Measurements from ENCODE around the gene GRWD1.
"Not testable (repeated sequence)": the region's sequence is repeated elsewhere in the genome, so short reads cannot be mapped to it uniquely, and the experiment has no call there.

The GRWD1 gene

GRCh38 chr19:48480558-48481500, 35.0 kb downstream of the GRWD1 start:
- peak; percentile 64 to 65 for DNase-seq

GRCh38 chr19:48481846-48482639, 36.3 kb downstream of the GRWD1 start:
- DNase-seq = no peak

DNA sequence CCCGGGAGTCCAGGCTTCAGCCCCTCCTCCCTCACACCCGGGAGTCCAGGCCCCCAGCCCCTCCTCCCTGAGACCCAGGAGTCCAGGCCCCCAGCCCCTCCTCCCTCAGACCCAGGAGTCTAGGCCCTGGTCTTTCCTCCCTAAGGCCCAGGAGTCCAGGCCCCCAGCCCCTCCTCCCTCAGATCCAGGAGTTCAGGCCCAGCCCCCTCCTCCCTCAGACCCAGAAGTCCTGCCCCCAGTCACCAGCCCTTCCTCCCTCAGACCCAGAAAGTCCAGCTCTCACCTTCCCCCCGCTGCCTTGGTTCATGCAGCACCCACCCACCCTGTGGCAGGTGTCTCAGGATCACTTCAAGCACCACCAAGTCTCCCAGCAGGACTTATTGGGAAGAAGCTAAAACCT, 37.5 kb downstream of the GRWD1 start:
- DNase-seq = no peak

GRCh38 chr19:48484247-48484893, 38.6 kb downstream of the GRWD1 start:
- no peak for DNase-seq

GRCh38 chr19:48484931-48485612, 39.3 kb downstream of the GRWD1 start:
- DNase-seq = no peak

GRCh38 chr19:48486706-48487105, 40.9 kb downstream of the GRWD1 start:
- DNase-seq = not testable (repeated sequence)

DNA sequence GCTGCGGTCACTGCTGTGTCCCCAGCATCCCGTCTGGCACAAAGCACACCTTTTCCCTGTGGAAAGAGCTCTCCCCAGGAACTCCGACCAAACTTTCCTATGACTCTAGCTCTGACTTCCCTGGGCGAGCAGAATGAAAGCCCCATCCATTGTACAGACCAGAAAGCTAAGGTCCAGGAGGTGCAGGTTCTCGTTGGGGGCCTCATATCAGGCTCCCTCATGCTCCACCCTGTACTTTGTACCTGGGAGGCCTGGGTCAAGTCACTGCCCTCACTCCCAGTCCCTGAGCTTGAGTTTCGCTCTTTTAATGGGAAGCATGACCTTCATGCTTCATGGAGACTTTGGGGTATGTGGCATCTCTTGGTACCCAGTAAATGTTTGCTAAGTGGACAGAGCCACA, 41.8 kb downstream of the GRWD1 start:
- DNase-seq = no peak

DNA sequence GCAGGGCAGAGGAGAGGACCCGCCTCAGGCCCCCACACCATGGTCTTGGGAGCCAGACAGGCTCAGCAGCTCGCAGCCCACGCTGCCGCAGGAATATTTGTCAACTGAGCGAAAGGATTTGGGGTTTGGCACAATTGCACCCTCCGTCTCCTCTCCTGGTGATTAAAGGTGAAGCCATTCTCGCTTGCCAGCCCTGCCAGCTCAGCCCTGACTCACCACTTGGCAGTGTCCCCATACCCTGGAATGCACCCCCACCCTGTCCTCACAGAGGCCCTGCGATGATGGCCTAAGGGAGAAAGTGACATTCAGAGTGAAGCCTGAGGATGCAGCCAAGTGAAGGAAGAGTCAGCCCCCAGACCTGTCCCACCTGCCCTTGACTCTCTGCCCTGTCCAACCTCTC, 42.2 kb downstream of the GRWD1 start:
- DNase-seq = no peak

DNA sequence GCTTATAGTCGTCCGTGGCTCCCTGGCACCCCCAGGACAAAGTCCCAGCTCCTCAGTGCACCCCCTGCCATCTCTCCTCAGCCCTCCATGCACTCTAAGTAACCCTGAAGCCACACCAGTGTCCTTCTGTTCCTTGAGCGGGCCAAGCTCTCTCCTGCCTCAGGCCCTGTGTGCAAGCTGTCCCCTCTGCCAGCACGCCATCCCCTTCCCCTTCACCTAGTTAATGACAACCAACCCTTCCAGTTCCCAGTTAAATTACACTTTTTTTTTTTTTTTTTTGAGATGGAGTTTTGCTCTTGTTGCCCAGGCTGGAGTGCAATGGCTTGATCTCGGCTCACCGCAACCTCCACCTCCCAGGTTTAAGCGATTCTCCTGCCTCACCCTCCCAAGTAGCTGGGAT, 42.7 kb downstream of the GRWD1 start:
- DNase-seq = not testable (repeated sequence)

DNA sequence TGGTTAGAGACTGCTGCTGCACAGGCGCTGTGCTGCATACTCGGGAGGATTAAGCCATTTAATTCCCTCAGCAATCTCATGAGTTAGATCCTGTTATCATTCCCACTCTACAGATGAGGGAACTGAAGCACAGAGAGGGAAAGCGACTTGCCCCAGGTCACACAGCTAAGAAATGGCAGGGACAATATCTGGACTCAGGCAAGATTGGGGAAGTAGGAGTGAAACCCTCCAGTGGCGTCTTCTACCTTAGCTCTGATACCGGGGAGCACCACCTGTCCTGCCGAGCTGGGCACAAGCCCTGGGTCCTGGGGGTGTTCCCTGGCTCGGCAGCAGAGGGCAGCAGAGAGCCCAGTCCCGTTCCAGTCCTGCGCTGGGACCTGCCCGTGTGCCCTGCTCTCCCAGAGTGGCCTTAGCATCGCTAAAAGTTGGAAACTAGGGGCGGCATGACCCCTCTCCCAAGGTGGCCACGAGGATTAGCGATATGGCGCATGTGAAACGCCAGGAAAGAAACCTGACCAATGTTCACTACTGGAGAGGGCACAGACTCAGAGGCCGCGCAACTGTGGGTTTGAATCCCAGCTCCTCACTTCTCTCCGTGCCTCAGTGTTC, 43.9 kb downstream of the GRWD1 start:
- DNase-seq = peak; percentile 90 to 91

DNA sequence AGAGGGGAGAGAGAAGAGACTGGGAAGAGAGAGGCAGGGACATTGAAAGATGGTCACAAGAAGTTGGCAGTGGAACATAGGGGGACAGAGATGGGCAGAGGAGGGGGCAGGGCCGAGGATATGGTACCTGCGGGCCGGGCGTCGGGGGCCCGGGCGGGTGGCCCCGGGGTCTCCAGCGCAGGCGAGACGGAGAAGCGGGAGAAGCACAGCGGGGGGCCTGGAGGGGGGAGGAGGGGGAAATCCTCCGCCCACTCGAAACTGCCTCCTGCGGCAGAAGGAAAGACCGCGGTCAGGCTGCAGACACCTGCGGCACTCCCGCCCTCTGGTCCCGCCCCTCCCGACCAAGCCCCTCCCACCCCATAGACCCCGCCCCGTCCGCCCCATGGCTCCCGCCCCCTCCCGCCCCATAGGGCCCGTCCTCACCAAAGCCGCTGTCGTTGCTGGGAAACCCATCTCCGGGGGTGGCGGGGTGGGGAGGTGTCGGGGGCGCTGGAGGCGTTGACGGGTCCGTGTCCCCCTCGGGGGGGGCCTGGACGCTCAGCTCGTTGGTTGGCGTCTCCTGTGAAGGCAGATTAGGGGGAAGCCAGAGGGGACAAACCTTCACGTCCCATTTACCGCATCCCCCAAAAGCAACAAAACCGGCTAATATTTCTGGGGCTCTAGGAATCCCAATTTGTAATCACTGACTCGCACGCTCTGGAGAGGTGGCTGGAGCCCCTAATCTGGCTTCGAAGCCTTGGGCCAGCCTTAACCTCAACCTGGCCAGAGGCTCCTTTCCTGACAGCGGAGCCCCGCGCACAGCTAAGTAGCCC, 45.4 kb downstream of the GRWD1 start:
- DNase-seq = peak in 1 of 2 experiments; percentile 50

- no peak for DNase-seq
These were observed 46.0 kb downstream of the GRWD1 start for GRCh38 chr19:48491793-48492123.

GRCh38 chr19:48492925-48493717, 47.3 kb downstream of the GRWD1 start:
- peak; percentile 83 to 86 for DNase-seq

- no peak for DNase-seq
These were observed 48.1 kb downstream of the GRWD1 start for GRCh38 chr19:48493718-48494401.

DNA sequence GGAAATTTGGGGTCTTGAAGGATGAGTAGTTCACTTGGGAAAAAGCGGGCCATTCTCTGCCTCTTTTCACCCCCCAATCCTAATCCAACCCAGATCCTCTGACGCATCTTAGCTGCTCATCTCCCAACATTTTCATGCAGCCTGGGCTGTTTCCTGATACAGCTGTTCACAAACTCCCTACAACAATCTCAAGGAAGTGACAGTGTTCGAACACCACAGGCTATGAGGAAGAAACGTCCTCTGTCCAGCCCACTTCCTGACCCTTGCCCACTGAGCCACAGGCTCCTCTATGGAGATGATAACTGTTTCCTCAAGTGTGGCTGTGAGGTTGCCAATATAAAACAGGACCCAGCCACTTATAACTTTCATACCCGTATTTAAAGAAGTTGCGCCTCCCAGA, 49.6 kb downstream of the GRWD1 start:
- no peak for DNase-seq

- DNase-seq = no peak
These were observed 51.4 kb downstream of the GRWD1 start for GRCh38 chr19:48496959-48497727.

- DNase-seq = no peak
These were observed 52.2 kb downstream of the GRWD1 start for GRCh38 chr19:48497728-48498594.

All from activated CD4-positive, alpha-beta T cell treated with anti-CD3 and anti-CD28 coated beads, Interleukin-2, amount 50 U/mL, for 48 hours (primary cell).